SHP77 (cell line): Measurements from ENCODE around the gene STK33.
A peak's percentile ranks its signal among the peaks of the same experiment; 100 is the strongest.

ENCODE experiments used
- DNase-seq, 2 experiments: peaks; one replicate each; lab custom pipeline; 2025; lab: John Stamatoyannopoulos, UW

Gene STK33

GRCh38 chr11:8603696-8604077 lies 9.7 kb upstream of the STK33 start:
- DNase-seq: no peak

DNA sequence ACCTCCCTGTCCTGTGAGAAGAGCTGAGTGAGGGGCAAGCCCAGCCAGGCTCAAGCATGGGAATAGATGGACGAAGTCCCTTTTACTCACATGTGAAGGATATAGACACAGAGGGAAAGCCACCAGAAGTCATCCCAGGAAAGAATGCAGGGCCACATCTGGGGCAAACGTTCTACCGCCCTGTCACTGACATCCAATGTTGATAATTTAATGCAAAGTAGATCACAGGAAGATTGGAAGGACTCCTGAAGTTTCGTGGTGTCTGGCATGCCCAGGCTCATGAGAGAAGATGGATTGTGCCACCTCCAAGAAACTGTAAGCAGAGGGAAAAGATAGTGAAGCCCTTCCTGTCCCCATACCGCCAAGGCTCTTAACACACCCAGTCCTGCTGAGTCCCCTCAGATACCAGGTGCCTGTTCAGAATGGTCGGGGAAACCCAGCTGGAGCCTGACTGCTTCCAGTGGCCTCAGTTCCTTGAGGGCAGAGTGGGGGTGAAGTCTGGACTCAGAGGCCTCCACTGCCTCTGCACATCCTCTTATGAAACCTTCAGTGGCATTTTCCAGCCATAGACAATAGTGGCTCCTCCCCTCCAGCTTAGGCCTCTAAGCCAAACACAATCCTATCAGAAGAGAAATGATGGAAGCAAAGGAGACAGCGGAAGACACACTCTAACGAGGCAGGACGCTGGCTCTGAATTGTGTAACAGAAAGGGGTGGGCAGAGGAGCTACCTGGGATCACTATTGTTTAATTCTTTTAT lies 7.5 kb upstream of the STK33 start:
- no peak for DNase-seq

GRCh38 chr11:8598506-8598905 lies 4.5 kb upstream of the STK33 start:
- no peak for DNase-seq

DNA sequence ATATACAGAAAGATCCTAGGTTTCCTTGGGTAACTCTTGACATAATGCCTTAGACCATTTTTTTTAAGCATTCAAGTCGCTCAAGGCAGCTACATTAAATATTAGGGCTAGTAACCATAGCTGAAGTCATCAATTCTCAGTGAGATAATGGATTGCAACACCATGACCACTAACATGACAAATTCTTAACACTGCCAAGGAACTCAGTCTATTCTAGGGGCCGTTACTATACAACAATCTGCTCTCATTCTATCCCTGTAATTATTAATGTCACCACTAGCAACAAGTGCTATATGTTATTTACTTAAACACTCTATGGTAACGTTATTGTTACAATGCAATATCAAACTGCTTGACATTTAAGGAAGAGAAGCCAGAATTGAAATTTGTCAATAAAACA lies 3.2 kb upstream of the STK33 start:
- DNase-seq: no peak

GRCh38 chr11:8596504-8597046 lies 2.5 kb upstream of the STK33 start:
- no peak for DNase-seq

DNA sequence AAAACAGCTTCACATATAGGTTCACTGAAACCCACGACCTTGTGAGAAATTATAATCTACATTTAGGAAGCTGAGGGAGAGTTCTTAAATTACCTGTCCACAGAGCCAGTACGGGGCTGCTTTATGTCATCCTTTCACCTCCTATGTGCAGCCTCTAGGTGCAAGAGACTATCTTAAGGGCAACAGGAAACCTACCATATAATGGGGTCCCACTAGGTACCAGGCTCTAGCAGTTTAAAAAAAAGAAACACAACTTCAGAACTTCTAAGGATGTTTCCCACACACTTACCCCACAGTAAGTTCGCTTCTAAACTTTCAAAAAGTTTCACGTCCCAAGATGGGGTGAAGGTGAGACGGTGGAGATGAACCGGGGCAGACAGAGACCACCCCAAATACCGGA lies 573 bp downstream of the STK33 start:
- DNase-seq: no peak

- no peak for DNase-seq
These were observed 6.1 kb downstream of the STK33 start for GRCh38 chr11:8587915-8588314.

DNA sequence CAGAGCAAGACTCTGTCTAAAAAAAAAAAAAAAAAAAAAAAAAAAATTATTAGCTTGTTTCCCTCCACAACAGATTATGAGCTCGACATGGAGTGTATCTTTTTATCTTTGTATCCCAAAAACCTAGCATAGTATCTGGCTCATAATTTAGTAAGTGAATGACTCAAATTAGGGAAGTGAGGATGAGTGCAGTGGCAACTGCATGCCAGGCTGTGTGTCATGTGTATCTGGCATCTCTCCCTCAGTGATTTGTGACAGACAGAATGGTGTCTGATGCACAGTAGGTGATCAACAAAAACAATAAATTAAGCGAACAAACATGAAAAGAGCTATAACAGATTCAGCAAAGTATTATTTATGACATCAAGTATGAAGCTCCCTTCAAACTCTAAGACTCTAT lies 7.2 kb downstream of the STK33 start:
- DNase-seq: no peak

DNA sequence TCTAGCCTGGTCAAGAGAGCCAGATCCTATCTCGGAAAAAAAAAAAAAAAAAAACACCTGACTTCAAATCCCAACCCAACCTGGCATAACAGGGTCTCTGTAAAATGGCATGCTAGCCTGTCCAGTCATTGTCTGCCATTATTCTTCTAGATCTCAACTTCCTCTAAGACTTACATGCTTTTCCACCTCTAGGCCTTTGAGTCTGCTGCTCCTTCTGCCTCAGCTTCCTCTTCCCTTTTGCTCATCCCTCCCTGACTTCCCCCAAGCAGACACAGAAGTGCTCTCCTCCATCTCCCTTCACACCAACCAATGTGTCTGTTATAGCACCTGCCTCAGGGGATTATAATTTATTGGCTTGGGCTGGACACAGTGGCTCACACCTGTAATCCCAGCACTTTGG lies 7.8 kb downstream of the STK33 start:
- DNase-seq: no peak

DNA sequence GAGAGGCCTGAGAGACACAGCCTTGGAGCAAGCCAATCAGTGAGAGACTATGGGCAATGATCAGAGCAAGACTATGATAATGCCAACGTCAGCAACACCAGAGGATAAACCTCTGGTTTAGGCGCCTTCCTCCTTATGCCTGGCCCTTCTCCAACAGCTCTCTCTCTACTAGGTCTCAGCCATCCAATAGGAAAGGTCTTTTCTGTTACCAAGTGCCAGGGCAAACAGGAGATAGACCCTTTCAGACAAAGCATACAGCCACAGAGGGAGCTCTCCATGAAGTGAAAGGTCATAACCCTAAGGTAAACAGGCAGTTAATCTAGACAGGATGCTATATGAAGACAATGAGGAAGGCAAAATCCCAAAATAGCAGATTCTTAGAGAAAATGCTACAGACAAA lies 9.5 kb downstream of the STK33 start:
- DNase-seq: peak; percentile 12 to 39

DNA sequence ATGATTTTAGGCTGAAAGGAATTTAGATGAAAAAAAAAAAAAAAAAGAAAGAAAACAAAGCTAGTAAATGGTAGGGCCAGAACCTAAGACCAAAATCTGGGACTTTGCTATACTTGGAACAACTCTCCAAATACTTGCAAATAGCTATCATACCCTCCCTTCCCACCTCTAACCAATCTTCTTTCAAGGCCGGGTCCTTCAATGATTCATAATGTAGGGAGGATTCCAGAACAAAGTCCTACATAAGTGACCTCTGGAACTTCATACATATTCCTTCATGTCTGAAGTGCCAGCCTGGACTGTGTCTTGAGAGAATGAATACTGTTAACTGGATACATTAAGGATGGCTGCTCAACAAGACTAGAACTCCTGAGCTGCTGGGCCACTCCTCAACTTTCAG lies 9.9 kb downstream of the STK33 start:
- DNase-seq: no peak

DNA sequence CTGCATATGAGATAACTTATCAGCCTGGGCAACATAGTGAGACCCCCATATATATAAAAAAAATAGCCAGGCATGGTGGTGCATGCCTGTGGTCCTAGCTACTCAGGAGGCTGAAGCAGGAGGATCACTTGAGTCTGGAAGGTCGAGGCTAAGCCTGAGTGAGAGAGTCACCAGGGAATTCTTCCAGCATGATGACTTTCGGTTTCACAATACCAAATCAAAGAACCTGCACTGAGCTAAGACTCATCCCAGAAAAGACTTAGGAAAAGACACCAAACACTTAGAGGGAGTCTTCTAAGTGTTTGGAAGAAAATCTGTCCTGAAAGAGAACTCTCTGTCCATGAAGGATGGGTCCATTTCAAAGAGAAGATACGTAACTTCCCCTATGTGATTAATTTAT lies 12.7 kb downstream of the STK33 start:
- no peak for DNase-seq

DNA sequence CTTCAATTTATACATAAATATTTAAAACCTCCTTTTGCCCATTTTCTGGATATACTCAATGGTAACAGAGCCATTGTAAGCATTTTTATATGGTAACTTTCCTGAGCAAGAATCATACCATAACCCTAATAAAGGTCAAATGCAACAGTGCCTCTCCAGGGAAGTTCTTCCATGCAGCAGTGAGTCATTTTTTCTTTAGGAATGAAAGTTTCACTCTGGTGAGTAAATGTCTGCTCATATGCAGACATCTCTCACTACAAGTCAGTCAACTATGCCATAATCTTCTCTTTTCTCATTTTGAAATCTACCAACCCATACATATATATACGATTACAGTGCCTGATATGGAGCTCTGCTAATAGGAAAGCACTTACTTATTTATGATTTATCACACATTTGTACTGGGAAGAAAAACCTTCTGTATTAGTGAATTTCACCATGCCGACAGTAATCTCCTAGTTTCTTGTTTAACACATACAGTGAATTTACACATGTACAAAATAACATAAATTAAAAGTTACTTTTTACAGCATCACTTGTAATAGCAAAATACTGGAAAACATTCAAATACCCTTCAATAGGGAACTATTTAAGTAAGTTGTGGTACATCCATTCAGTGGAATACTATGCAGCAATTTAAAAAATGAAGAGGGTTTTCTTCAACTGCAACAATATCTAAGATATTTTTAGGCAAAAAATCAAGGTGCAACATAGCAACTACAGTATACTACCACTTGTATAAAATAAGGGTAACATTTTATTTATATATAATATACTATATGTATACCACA lies 16.0 kb downstream of the STK33 start:
- no peak for DNase-seq

- no peak for DNase-seq
These were observed 19.2 kb downstream of the STK33 start for GRCh38 chr11:8574798-8575197.

DNA sequence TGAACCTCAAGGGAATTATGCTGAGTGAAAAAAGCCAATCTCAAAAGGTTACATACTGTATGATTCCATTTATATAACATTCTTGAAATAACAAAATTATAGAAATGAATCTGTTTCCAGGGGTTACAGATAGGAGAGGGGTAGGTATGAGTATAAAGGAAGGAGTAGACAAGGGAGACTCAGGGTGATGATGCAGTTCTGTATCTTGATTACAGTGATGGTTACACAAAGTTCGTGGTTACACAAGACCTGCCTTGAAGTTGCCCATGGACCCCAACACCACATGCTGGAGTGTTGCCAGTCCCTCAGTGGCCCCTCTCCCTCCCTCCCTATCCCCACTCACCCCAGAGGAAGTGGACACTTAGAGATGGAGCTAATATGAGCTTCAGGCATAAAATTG lies 20.3 kb downstream of the STK33 start:
- DNase-seq: no peak

- no peak for DNase-seq
These were observed 26.3 kb downstream of the STK33 start for GRCh38 chr11:8567602-8568198.

DNA sequence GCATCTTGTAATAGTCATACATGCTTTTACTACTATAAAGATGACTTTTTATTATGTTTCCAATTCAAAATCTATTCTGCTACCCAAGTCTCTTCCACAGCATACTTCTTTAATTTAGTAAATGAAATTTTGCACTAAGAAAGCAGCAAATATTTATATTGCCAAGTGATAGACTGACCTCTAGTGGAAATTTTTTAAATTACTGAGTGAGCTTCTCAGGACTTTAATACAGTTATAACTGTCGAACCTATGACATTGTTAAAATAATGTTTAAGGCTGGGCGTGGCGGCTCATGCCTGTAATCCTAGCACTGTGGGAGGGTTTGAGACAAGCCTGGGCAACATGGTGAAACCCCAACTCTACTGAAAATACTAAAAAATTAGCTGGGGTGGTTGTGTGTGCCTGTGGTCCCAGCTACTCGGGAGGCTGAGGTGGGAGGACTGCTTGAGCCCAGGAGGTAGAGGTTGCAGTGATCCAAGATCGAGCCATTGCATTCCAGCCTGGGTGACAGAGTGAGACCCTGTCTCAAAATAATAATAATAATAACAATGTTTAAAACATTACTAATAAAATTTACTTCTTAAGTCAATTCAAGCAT lies 27.3 kb downstream of the STK33 start:
- peak in 1 of 2 experiments; percentile 2 for DNase-seq

- no peak for DNase-seq
These were observed 29.5 kb downstream of the STK33 start for GRCh38 chr11:8564526-8564925.

- DNase-seq: no peak
These were observed 32.6 kb downstream of the STK33 start for GRCh38 chr11:8561461-8561860.

DNA sequence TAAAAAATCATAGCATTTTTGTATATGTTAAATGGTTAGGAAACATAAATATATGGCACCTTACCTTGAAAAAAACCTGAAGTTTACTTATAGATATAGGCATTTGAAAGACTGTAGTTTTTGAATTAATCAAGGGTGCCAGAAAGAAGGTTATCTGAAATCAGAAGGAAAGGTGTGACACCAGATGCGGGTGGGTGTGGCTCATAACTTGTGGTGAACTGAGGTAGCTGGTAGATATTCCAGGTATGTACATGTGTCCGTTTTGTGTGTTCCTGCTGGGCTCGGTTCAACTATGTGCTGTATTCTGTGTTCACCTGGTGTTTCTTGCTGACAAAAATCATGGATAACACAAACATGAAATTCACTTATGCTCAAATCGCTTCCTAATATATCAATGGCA lies 35.6 kb downstream of the STK33 start:
- no peak for DNase-seq

GRCh38 chr11:8545698-8546366 lies 48.2 kb downstream of the STK33 start:
- peak in 1 of 2 experiments; percentile 0 for DNase-seq

- no peak for DNase-seq
These were observed 49.2 kb downstream of the STK33 start for GRCh38 chr11:8544807-8545206.
